Prostate gland (tissue), 2 donors: Measurements from ENCODE around the gene ZMYND11. TPM values are rescaled to one million over a fixed set of nuclear protein-coding genes. Genes with fewer than 3 reads are reported as not detected.

Experiments
- DNase-seq: peaks from one replicate; pipeline ENCODE4 v3.0.0-alpha.2; 2019; ENCODE audit warnings: low spot score
- H3K27ac ChIP-seq, 2 donors: fragments of 200-600 bp; sonication (generic); 2 replicates each; pipeline ENCODE4 v1.5.1; 2017 to 2019
- H3K27me3 ChIP-seq: fragments of 200-600 bp; sonication (generic); replicated peaks from 2 replicates; pipeline ENCODE4 v1.5.1; 2019; ENCODE audit not compliant: insufficient read depth
- H3K36me3 ChIP-seq, 2 donors: fragments of 200-600 bp; sonication (generic); 1 replicate in 1 of 2; 2 replicates in 1 of 2; pipeline versions ENCODE4 v1.5.1 to v1.8.1; 2017 to 2019
- H3K4me1 ChIP-seq: fragments of 200-600 bp; sonication (generic); replicated peaks from 2 replicates; pipeline ENCODE4 v1.5.1; 2019
- H3K4me3 ChIP-seq, 2 donors: fragments of 200-600 bp; sonication (generic); 2 replicates each; pipeline ENCODE4 v1.5.1; 2017 to 2019
- H3K9me3 ChIP-seq: fragments of 200-600 bp; sonication (generic); 2 replicates; pipeline ENCODE4 v1.5.1; 2017
- POLR2A ChIP-seq: fragments of 450-650 bp; IDR thresholded peaks from one replicate; pipeline ENCODE4 v1.6.1; 2016; ENCODE audit warnings: antibody characterized with exemption, mild to moderate bottlenecking
- POLR2AphosphoS5 ChIP-seq: sonication (generic); formaldehyde crosslinking; IDR thresholded peaks from one replicate; pipeline ENCODE4 v1.6.1; 2017; ENCODE audit warnings: antibody characterized with exemption
- WGBS: methylation state at CpG from one replicate; pipeline ENCODE4 v1.1.5; 2018; 5-methylcytosine and 5-hydroxymethylcytosine counted together
- intact Hi-C: fragments of 100-400 bp; cut with DNase I; formaldehyde crosslinking; loops from one replicate; pipeline ENCODE4 v1.14.2; 2022
- total RNA-seq, 2 donors: library from RNA; depleted of rRNA; stranded (reverse); fragments of >200 nt; gene quantifications; one replicate each; pipeline ENCODE4 v1.1.0, GENCODE V29; 2016
- TF ChIP-seq, protein P1 (sequence below), 4 experiments: fragments of 200-600 bp in 2 of 4; fragments of 450-650 bp in 2 of 4; sonication (generic) in 2 of 4; IDR thresholded peaks; 1 replicate in 3 of 4; 2 replicates in 1 of 4; pipeline ENCODE4 v1.5.1; 2016 to 2019; ENCODE audit warnings: antibody characterized with exemption in 4 of 4, mild to moderate bottlenecking in 2 of 4, moderate library complexity in 2 of 4

ZMYND11 gene
- total RNA-seq, 2 donors from 2014 or later = 66.6 to 78.1 TPM

GRCh38 chr10:269440-270074 is 134.3 kb downstream of the ZMYND11 start:
- Histone ChIP-seq H3K36me3 (no peaks in the 10 kb centered on the region), H3K9me3 (no peaks in the 10 kb centered on the region), H3K27ac (no peak overlapping the region), H3K27me3 (no peaks in the 10 kb centered on the region), H3K4me3 (no peak overlapping the region), H3K4me1 (no peaks in the 10 kb centered on the region)
- WGBS = 83% methylated on average over 9 of the region's 10 CpGs
- intact Hi-C loops = no loop called here
- TF ChIP-seq, protein P1, sequence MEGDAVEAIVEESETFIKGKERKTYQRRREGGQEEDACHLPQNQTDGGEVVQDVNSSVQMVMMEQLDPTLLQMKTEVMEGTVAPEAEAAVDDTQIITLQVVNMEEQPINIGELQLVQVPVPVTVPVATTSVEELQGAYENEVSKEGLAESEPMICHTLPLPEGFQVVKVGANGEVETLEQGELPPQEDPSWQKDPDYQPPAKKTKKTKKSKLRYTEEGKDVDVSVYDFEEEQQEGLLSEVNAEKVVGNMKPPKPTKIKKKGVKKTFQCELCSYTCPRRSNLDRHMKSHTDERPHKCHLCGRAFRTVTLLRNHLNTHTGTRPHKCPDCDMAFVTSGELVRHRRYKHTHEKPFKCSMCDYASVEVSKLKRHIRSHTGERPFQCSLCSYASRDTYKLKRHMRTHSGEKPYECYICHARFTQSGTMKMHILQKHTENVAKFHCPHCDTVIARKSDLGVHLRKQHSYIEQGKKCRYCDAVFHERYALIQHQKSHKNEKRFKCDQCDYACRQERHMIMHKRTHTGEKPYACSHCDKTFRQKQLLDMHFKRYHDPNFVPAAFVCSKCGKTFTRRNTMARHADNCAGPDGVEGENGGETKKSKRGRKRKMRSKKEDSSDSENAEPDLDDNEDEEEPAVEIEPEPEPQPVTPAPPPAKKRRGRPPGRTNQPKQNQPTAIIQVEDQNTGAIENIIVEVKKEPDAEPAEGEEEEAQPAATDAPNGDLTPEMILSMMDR (IDR thresholded peaks at IDR 0.05) = no peak
- no peak for TF ChIP-seq POLR2AphosphoS5
- no peak for TF ChIP-seq POLR2A
- no peak for DNase-seq

DNA sequence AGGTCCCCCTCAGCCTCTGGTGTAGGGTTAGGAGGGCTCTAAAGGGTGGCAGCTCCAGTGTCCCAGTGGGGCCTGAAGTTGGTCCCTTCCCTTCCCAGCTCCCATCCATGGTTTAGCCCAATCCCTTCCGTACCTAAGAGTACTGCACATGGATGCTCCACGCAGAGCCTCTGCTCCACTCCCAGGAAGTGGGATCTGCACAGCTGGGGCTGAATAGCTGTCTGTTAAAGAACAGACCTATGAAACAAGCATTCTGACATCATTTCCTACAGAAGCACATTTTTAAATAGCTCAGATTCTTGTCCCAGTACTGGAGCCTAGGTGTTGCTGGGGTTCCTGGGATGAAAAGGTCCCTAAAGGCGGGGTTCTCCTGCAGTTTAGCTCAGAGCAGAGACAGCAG is 135.9 kb downstream of the ZMYND11 start:
- Histone ChIP-seq H3K36me3 (no peaks in the 10 kb centered on the region), H3K27me3 (no peaks in the 10 kb centered on the region), H3K4me1 (no peaks in the 10 kb centered on the region), H3K9me3 (no peaks in the 10 kb centered on the region), H3K27ac (no peak overlapping the region), H3K4me3 (no peak overlapping the region)
- DNase-seq = no peak
- WGBS = 100% methylated on average over 3 of the region's 3 CpGs
- TF ChIP-seq, protein P1 (IDR thresholded peaks at IDR 0.05) = no peak
- TF ChIP-seq POLR2A = no peak
- no peak for TF ChIP-seq POLR2AphosphoS5
- intact Hi-C loops = no loop called here

DNA sequence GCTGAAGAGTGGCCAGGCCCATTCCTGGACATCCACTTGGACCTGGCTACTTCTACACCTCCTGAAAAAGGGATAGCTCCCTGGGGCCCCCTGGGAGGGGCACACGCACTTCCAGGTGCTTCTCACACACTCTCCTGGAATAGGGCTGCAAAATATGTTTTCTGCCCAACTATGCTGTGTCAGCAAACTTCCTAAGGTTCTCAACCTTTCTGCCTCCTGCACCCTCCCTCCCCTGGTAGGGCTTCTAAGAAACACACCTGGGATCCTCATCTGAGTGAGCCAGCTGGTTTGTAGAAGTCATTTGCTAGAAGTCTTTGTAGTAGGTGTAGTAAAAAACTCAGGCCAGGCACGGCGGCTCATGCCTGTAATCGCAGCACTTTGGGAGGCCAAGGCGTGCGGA is 136.5 kb downstream of the ZMYND11 start:
- 93% methylated on average over 6 of the region's 6 CpGs for WGBS
- H3K27me3 ChIP-seq = no peaks in the 10 kb centered on the region
- no peak overlapping the region for H3K27ac ChIP-seq
- no peak overlapping the region for H3K4me3 ChIP-seq
- no peaks in the 10 kb centered on the region for H3K36me3 ChIP-seq
- intact Hi-C loops = no loop called here
- TF ChIP-seq POLR2AphosphoS5 (no peak), POLR2A (no peak)
- TF ChIP-seq, protein P1 (IDR thresholded peaks at IDR 0.05) = no peak
- no peak for DNase-seq
- no peaks in the 10 kb centered on the region for H3K4me1 ChIP-seq
- H3K9me3 ChIP-seq = no peaks in the 10 kb centered on the region

GRCh38 chr10:273088-273487 is 137.8 kb downstream of the ZMYND11 start:
- Histone ChIP-seq H3K36me3 (no peaks in the 10 kb centered on the region), H3K27me3 (no peaks in the 10 kb centered on the region), H3K27ac (no peak overlapping the region), H3K4me3 (no peak overlapping the region), H3K9me3 (no peaks in the 10 kb centered on the region), H3K4me1 (no peaks in the 10 kb centered on the region)
- DNase-seq = no peak
- 94% methylated on average over 16 of the region's 16 CpGs for WGBS
- intact Hi-C loops = no loop called here
- no peak for TF ChIP-seq POLR2AphosphoS5
- no peak for TF ChIP-seq POLR2A
- TF ChIP-seq, protein P1 (IDR thresholded peaks at IDR 0.05) = no peak

DNA sequence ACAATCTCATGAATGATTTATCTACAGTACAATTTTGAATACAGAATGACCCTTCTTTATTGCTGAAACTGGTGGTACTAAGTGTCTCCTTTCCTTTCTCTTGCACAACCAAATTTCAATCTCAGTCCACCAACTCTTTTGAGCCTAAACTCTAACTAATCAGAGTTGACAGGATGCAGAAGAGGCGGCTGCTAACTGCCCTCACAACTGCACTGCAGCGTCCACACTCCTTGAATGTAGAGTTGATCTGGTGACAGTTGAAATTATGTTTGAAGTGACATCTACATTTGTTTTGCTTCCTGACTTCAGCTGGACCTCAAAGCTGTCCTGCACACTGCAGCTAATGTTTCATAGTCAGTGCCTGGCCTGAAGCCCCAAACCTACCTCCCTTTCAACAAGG is 139.6 kb downstream of the ZMYND11 start:
- H3K36me3 ChIP-seq = no peaks in the 10 kb centered on the region

More for the DNA sequence above, 139.6 kb downstream of the ZMYND11 start:
- intact Hi-C loops = no loop called here
- TF ChIP-seq POLR2AphosphoS5 (no peak), POLR2A (no peak)
- TF ChIP-seq, protein P1 (IDR thresholded peaks at IDR 0.05) = no peak
- Histone ChIP-seq H3K4me3 (no peak overlapping the region), H3K27ac (no peak overlapping the region), H3K4me1 (no peaks in the 10 kb centered on the region), H3K27me3 (no peaks in the 10 kb centered on the region), H3K9me3 (no peaks in the 10 kb centered on the region)
- DNase-seq = no peak
- 32% methylated on average over 2 of the region's 2 CpGs for WGBS
